GM20431 (cell line): ENCODE data around the gene UPK2.

ENCODE experiments used
- in situ Hi-C: fragments of 300-500 bp; cut with MseI, MboI; formaldehyde crosslinking; loops from one replicate; pipeline ENCODE4 v1.15.0; 2020; ENCODE audit warnings: low sequenced_read_pairs; ENCODE audit not compliant: unreplicated experiment

UPK2 gene

DNA sequence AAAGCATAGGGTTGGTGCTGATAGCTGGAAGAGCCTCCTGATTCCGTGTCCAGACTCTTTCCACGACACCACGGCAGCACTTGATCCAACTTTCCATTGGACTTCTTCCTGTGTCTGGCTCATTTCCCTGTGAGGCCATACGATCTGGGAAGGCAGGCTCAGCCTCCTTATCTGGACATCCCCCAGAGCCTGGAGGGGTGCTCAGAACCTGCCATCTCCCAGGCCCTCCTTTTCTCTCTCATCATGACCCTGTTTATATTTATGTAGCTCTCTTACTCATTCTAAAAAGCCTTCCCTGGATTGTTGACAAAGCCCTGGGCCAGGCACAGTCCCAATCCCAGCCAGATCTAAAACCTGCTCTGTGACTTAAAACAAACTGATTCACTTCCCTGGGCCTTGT is 22.6 kb upstream of the UPK2 start:
- in situ Hi-C loops: no loop called here

DNA sequence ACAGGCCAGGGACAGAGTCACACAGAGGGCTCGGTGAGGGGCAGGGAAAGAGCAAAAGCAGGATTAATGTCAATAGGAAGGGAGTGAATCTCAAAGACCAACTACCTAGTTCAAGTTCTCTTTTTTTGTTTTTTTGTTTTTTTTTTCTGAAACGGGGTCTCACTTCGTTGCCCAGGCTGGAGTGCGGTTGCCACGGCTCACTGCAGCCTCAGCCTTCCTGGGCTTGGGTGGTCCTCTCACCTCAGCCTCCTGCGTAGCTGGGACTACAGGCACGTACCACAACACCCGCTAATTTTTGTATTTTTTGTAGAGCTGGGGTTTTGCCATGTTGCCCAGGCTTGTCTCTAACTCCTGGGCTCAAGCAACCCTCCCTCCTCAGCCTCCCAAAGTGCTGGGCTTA is 20.7 kb upstream of the UPK2 start:
- in situ Hi-C loops: no loop called here

DNA sequence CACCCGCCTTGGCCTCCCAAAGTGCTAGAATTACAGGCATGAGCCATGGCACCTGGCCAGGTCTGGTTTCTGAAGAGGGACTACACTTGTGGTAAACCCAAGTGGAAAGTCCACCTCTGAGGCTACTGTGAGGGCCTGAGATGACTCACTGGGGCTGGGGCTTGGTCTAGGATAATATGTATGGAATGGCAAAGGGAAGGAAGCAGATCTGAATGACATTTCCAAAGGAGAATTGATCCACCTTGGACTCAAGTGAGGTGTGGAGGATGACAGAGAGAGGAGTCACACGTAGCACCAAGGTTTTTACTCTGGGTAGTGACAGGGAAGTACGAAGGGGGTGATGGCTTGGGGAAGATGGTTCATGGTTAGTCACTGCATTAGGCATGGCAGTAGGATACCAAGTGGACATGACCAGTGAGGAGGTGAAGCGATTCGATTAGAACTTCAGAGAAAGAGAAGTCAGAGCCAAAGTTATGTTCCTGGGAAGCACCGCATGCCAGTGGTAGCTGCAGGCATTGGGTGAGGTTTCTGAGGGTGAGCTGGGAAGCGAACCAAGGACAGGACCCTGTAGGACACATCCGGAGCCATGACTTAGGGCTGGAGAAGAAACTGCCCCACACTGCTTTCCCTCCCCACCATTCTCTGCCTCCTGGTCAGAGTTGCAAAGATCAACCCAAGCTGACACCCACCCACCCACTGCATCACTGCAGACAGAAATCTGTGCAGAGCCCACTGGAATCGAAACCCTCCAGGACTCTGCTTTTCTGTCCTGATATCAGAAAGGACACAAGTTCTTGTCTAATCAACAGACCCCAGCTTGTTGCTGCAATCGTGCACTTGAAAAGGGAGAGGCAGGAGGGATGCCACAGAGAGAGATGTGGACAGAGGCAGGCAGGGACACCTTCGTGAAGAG is 17.4 kb upstream of the UPK2 start:
- in situ Hi-C loops: no loop called here

DNA sequence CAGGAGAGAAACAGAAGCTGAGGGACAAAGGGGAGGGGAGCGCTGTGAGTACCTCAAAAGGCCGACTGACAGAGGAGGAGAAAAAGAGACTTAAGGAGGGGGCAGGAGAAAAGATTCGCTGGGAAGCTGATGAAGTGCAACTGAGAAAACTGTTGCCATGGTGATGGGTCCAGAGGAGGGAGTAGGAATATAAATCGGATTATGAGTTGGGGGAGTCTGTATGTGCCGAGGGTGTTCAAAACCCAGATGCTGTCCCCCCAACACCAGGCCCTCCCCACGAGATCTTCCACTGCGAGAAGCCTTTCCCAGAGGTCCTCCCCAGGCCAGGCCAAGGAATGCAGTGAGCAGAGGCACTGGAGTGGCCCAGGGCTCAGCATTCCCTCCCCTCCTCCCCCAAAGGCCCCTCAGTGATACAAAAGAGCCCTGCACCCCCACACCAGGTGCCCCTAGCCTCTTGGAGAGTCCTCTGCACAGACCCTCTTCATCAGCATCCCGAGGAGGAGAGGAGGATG is 16.6 kb upstream of the UPK2 start:
- in situ Hi-C loops: no loop called here

DNA sequence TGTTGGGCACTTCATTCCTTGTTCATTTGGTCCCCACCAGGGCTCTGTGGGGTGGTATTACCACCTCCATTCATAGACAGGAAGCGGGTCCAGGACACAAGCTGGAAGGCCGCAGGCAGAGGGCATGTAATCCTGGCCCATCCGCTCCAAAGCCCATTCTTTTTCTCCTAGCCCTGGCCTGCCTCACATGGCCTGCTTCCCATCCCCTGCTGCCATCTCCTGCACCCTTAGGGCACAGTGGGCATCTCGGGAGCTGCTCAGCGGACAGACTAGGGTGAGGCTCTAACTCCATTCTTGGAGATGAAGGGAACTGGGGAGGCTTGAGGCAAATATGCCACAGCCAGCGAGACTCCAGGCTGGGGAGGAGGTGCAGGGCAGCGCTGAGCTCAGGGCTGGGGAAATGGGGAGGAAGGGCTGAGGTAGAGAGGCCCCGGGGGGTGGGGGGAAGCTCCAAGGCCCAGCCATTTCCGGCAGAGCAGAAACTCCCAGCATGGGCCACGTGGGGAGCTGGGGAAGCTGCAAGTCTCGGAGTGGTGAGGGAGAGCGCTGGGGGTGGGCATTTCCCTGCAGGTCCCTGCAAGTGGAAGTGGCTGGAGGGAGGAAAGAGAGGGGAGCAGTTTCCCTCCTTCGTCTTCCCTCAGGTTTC is 16.0 kb upstream of the UPK2 start:
- in situ Hi-C loops: no loop called here

GRCh38 chr11:118947091-118947490 is 9.0 kb upstream of the UPK2 start:
- in situ Hi-C loops: no loop called here

GRCh38 chr11:118948000-118948399 is 8.1 kb upstream of the UPK2 start:
- in situ Hi-C loops: no loop called here

GRCh38 chr11:118953265-118953664 is 2.8 kb upstream of the UPK2 start:
- in situ Hi-C loops: loop anchor here (10.0 to 25.0 kb wide), 2 partner anchors 48 to 266 kb away; partner anchors contain the start of gene TREH

- in situ Hi-C loops: loop anchor here (10.0 to 25.0 kb wide), 2 partner anchors 49 to 267 kb away; partner anchors contain the start of gene TREH
Measured at GRCh38 chr11:118953976-118954375, 2.1 kb upstream of the UPK2 start.

DNA sequence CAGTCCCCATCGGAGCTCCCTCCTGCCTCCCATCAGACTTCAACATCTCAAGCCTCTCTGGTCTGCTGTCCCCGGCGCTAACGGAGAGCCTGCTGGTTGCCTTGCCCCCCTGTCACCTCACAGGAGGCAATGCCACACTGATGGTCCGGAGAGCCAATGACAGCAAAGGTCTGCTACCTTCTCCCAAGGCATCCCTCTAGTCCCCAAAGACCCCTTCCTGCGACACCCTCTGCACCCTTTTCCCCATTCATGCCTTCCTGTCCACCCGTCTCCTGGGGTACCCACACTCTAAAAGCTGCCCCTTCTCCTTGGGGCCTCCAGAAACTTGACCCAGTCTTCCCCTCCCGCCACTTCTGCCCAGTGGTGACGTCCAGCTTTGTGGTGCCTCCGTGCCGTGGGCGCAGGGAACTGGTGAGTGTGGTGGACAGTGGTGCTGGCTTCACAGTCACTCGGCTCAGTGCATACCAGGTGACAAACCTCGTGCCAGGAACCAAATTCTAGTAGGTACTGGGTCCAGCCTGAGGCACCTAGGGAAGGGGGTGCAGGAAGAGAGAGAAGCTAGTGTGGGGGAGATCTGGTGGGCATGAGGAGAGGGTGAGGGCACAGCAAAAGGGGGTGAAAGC is 860 bp downstream of the UPK2 start:
- in situ Hi-C loops: loop anchor here (10.0 to 25.0 kb wide), 2 partner anchors 52 to 270 kb away; partner anchors contain the start of gene TREH

- in situ Hi-C loops: loop anchor here (10.0 to 25.0 kb wide), 2 partner anchors 53 to 270 kb away; partner anchors contain the start of gene TREH
Measured at GRCh38 chr11:118957549-118957948, 1.5 kb downstream of the UPK2 start.

DNA sequence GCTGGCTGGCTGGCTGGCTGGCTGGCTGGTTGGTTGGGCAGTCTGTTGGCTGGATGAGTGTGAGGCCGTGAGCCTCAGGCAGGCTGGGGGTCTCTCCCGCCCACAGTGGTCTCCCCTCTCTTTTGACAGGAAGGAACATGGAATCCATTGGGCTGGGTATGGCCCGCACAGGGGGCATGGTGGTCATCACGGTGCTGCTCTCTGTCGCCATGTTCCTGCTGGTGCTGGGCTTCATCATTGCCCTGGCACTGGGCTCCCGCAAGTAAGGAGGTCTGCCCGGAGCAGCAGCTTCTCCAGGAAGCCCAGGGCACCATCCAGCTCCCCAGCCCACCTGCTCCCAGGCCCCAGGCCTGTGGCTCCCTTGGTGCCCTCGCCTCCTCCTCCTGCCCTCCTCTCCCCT is 1.9 kb downstream of the UPK2 start:
- in situ Hi-C loops: loop anchor here (10.0 to 25.0 kb wide), 2 partner anchors 53 to 271 kb away; partner anchors contain the start of gene TREH

GRCh38 chr11:118958577-118958976 is 2.5 kb downstream of the UPK2 start:
- in situ Hi-C loops: loop anchor here (10.0 to 25.0 kb wide), 2 partner anchors 54 to 271 kb away; partner anchors contain the start of gene TREH

DNA sequence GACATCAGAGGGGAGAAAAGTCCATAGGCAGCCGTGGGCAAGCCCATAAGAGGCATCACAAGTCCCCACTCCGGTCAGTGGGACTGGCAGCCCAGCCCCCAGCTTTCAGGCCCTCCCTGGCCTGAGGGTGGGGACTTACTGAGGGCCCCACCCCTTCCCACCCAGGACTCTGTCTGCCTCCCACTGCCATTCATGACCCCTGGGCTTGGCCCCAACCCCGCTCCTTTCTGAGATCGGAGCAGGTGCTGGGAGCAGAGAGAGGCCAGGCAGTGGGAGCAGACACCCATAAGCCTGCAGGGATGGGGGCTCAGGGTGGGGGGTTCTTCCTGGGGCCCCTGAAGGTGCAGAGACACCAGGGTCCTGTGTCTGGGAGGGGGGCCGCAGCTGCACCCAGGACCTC is 5.1 kb downstream of the UPK2 start:
- in situ Hi-C loops: loop anchor here (25.0 kb wide), 1 partner anchor 274 kb away; the partner anchor contains the start of gene TREH

- in situ Hi-C loops: loop anchor here (25.0 kb wide), 1 partner anchor 274 kb away; the partner anchor contains the start of gene TREH
Measured at GRCh38 chr11:118961591-118961990, 5.5 kb downstream of the UPK2 start.

DNA sequence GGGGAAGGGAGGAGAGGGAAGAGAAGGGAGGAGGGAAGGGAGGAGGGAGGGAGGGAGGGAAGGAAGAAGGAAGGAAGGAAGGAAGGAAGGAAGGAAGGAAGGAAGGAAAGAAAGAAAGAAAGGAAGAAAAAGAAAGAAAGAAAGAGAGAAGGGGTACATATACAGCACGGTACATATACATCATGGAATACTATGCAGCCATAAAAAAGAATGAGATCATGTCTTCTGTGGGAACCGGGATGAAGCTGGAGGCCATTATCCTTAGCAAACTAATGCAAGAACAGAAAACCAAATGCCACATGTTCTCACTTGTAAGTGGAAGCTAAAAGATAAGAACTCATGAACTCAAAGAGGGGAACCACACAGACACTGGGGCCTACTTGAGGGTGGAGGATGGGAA is 13.4 kb downstream of the UPK2 start:
- in situ Hi-C loops: loop anchor here (25.0 kb wide), 1 partner anchor 282 kb away; the partner anchor contains the start of gene TREH

- in situ Hi-C loops: loop anchor here (25.0 kb wide), 1 partner anchor 284 kb away; the partner anchor contains the start of gene TREH
Measured at GRCh38 chr11:118971646-118972045, 15.5 kb downstream of the UPK2 start, which contains the start of gene FOXR1. Gene FOXR1, plus strand, starts transcription at chr11:118971761. Its CDS starts 171 bp downstream, at chr11:118971932.

DNA sequence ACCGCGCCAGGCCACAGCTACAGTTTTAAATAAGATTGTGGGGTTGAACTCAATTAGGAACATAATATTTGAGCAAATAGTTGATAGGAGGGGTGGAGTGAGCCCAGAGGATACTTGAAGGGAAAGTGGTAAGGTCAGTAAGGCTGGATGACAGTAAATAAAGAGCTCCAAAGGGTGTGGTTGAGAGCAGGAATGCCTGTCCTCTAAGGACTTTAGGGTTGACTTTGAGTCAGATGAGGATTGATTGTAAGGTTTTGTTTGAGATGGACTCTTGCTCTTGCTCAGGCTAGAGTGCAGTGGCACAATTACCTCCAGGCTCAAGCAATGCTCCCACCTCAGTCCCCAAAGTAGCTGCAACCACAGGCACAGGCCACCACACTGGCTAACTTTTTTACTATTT is 17.9 kb downstream of the UPK2 start:
- in situ Hi-C loops: loop anchor here (25.0 kb wide), 1 partner anchor 287 kb away; the partner anchor contains the start of gene TREH

- in situ Hi-C loops: no loop called here
Measured at GRCh38 chr11:118975771-118976709, 19.9 kb downstream of the UPK2 start.
